LNCaP clone FGC (cell line): Measurements from ENCODE around the gene WFIKKN2.

Source experiments
- DNase-seq: peaks from one replicate; pipeline ENCODE4 v3.0.0-alpha.2; 2011; ENCODE audit warnings: low read depth
- H3K4me3 ChIP-seq: 2 replicates; pipeline ENCODE4 v1.5.1; 2011; ENCODE audit warnings: mild to moderate bottlenecking, low read depth, low read length, control low read depth
- TF ChIP-seq, protein P1 (sequence below): IDR thresholded peaks from 2 replicates; pipeline ENCODE4 v1.5.1; 2012; ENCODE audit warnings: mild to moderate bottlenecking; ENCODE audit not compliant: control insufficient read depth, insufficient read depth; ENCODE audit errors: extremely low read depth

Gene WFIKKN2

DNA sequence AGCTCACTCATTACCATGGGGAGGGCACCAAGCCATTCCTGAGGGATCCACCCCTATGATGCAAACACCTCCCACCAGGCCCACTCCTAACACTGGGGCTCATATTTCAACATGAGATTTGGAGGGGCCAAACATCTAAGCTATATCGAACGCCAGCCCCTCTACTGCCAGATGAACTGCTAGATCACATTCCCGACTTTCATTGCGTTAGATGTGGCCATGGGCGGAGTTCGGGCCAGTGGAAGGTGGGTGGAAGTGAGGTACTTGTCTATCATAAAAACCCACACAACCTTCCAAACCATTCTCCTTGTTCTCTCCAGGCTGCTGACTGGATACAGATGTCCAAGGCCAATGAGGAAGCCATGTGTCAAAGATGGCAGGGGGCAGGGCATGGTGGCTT, 41.0 kb upstream of the WFIKKN2 start:
- H3K4me3 ChIP-seq = no peak overlapping the region
- no peak for DNase-seq
- TF ChIP-seq, protein P1, sequence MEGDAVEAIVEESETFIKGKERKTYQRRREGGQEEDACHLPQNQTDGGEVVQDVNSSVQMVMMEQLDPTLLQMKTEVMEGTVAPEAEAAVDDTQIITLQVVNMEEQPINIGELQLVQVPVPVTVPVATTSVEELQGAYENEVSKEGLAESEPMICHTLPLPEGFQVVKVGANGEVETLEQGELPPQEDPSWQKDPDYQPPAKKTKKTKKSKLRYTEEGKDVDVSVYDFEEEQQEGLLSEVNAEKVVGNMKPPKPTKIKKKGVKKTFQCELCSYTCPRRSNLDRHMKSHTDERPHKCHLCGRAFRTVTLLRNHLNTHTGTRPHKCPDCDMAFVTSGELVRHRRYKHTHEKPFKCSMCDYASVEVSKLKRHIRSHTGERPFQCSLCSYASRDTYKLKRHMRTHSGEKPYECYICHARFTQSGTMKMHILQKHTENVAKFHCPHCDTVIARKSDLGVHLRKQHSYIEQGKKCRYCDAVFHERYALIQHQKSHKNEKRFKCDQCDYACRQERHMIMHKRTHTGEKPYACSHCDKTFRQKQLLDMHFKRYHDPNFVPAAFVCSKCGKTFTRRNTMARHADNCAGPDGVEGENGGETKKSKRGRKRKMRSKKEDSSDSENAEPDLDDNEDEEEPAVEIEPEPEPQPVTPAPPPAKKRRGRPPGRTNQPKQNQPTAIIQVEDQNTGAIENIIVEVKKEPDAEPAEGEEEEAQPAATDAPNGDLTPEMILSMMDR = no peak

DNA sequence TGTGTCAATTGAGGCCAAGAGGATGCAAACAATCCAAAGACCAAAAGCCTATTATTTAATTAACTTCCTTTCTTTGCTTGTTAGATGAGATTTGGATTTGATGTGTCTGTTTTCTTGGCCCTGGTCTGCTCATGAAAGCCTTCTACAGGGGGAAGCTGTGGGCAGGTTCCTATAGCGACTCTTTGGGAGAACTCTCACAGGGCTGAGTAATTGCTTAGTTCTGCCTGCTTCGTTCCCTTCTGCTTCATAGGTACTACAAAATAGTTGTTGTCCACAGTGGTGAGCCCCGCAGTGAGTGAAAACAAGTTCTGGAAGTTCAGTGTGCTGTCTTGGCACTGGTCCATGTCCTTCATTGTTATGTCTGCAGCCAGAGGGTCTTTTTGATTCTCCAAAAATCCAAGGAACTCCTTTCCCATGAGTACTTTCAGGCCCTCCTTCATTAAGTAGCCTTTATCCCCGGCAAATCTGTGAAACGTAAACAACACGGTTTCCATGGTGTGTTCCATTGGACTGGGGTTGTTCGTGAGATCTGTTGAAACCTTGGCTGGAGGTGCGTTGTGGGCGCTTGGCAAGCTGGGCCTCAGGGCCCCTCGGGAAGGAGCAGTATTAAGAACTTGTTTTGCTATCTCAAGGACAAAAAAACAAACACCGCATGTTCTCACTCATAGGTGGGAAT, 38.1 kb upstream of the WFIKKN2 start:
- TF ChIP-seq, protein P1 = no peak
- no peak for DNase-seq
- H3K4me3 ChIP-seq = no peak overlapping the region

DNA sequence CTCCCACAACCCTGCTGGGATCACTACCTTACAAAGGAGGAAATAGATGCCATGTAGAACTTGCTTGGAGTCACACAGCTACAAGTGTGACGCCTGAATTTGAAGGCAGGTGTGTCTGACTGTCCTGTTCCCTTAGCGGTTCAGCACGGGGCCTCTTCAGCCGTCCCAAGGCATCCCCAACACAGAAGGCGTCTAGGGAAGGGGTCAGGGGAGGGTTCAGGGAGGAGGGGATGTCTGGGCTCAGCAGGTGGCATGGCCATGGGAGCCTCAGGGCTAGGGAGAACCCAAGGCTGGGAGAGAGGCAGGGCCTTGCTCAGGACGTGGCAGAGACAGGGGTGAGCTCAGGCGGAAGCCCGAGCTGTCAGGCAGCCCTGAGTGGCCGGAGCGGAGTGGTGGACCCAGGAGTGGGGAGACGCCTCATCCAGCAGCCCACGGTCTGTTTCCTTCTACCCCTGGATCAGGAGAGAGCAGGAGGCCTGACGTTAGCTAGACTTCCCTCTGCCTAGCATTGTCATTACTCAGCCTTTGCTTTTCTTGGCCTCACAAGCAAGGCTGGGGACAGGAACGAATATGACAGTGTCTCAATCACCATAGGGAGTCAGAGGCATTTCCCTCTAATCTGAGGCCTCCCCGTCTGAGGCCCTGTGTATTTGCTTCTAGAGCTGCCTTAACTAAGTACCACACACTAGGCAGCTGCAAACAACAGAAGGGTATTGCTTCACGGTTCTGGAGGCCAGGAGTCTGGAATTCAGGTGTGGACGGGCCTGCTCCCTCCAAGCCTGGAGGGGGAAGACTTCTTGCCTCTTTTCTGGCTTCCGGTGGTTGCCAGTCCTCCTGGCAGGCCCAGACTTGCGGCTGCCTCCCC, 36.7 kb upstream of the WFIKKN2 start:
- no peak for DNase-seq
- no peak overlapping the region for H3K4me3 ChIP-seq
- TF ChIP-seq, protein P1 = no peak

DNA sequence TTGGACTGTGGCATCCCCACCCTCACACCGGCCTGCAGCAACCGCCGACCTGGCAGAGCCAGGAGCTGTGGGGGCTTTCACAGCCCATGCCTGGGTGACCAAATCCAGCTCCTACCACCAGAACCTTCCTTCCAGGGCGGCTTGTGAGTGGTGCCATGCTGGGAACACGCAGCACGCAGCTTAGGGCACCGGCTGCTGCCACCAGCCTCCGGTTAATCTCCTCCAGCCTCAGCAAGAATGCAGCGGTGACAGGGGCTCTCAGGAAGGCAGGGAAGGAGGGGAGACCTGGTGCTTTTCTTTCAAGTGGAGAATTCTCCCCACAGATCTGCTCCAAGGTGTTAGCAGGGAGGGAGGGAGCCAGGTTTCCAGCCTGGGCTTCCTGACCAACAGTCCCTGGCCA, 35.8 kb upstream of the WFIKKN2 start:
- DNase-seq = no peak
- no peak overlapping the region for H3K4me3 ChIP-seq
- TF ChIP-seq, protein P1 = no peak

DNA sequence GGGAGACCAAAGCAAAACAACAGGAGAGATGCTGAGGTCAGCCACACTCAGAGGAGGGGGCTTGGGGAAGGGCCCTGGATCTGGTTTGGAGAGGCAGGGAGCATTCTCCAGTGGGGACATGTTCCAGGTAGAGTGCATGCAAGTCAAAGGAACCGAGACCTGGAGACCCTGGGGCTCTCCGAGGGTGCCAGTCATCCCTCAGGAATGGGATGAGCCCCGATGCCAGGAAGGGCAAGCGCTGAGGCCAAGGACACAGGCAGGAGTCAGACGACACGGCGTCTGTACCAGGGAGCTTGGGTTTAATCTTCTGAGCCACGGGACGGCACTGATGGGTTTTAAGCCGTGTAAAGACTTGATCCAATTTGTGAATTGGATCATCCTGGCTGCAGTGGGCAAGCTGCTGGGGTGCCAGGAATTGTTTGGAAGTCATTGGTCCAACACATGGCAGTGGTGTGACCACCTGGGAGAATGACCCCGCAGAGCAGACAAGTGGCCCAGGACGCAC, 35.1 kb upstream of the WFIKKN2 start:
- TF ChIP-seq, protein P1 = no peak
- no peak overlapping the region for H3K4me3 ChIP-seq
- DNase-seq = no peak

DNA sequence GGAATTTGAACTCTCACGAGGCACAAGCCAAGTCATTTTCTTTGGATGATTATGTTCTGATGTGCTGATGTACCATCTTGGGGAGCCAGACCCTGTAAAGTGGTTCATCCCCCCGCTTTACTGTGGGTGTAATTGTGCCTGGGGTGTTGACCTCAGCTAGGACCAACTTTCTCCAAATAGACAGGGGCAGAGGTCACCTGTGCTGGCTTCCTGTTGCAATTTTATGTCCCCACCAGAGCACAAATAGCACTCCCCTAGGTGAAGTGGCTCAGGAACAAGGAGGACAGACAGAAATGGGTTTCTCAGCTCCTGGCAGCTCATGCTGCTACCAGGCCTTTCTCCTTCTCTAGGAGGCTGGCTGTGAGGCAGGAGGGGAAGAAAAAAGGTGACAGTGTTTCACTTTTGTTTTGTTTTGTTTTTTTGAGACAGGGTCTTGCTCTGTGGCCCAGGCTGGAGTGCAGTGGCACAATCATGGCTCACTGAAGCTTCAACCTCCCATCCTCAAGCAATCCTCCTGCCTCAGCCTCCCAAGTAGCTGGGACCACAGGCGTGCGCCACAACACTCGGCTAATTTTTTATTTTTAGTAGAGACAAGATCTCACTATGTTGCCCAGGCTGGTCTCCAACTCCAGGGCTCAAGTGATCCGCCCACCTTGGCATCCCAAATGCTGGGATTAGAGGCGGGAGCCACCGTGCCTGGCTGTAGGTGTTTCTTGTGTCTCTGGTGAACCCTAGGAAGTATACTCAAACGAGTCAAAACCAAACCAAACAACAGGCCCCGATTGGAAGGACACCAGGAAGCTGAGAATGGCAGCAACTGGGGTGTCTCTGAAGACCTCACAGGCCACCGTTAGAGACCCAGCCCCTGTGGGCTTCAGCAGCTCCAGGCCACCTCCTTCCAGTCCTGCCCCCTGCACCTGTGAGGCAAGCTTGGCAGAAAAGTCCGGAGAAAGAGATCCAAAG, 32.5 kb upstream of the WFIKKN2 start:
- TF ChIP-seq, protein P1 = no peak

More for the DNA sequence above, 32.5 kb upstream of the WFIKKN2 start:
- H3K4me3 ChIP-seq = no peak overlapping the region
- no peak for DNase-seq
